IPS DF 6.9 (cell line): ENCODE data around the gene PTTG2.
"Not testable (repeated sequence)": the region's sequence is repeated elsewhere in the genome, so short reads cannot be mapped to it uniquely, and the experiment has no call there.

Experiments
- DNase-seq: peaks from one replicate; pipeline ENCODE4 v3.0.0-alpha.2; 2013; ENCODE audit warnings: low read depth, low spot score
- H3K27ac ChIP-seq: one replicate; pipeline ENCODE4 v1.5.1; 2013; ENCODE audit warnings: low read length, control low read depth
- H3K27me3 ChIP-seq: 2 replicates; pipeline ENCODE4 v1.6.1; 2013; ENCODE audit warnings: mild to moderate bottlenecking, low read length; ENCODE audit not compliant: control insufficient read depth, insufficient read depth
- H3K36me3 ChIP-seq: 2 replicates; pipeline ENCODE4 v1.6.1; 2013; ENCODE audit warnings: low read length; ENCODE audit not compliant: control insufficient read depth, insufficient read depth
- H3K4me1 ChIP-seq: 2 replicates; pipeline ENCODE4 v1.6.1; 2013; ENCODE audit warnings: low read length; ENCODE audit not compliant: control insufficient read depth, insufficient read depth
- H3K4me3 ChIP-seq: 2 replicates; pipeline ENCODE4 v1.5.1; 2013; ENCODE audit warnings: mild to moderate bottlenecking, low read length
- H3K9me3 ChIP-seq: 2 replicates; pipeline ENCODE4 v1.6.1; 2013; ENCODE audit warnings: low read length, inconsistent platforms; ENCODE audit not compliant: control insufficient read depth, insufficient read depth
- WGBS: extraction: QIAGEN DNeasy Blood & Tissue Kit; methylation state at CpG from one replicate; pipeline ENCODE4 v1.1.7; 2013; ENCODE audit warnings: mixed read lengths, missing lambda C conversion rate; ENCODE audit not compliant: insufficient read length, insufficient coverage; 5-methylcytosine and 5-hydroxymethylcytosine counted together

The PTTG2 gene

GRCh38 chr4:37958932-37959331 is 1.3 kb upstream of the PTTG2 start:
- Histone ChIP-seq H3K4me3 (no peak overlapping the region), H3K27ac (no peak overlapping the region), H3K4me1 (no peaks in the 10 kb centered on the region), H3K36me3 (no peaks in the 10 kb centered on the region), H3K27me3 (no peaks in the 10 kb centered on the region), H3K9me3 (no peaks in the 10 kb centered on the region)
- no CpG with 5 or more reads among the region's 6 CpGs for WGBS
- no peak for DNase-seq

- H3K27ac ChIP-seq: no peak overlapping the region
- WGBS: no CpG with 5 or more reads among the region's 5 CpGs
Observed at GRCh38 chr4:37960679-37961450, 667 bp downstream of the PTTG2 start.

GRCh38 chr4:37964734-37965457 is 4.7 kb downstream of the PTTG2 start:
- WGBS: no CpG with 5 or more reads among the region's 4 CpGs
- Histone ChIP-seq H3K9me3 (no peaks in the 10 kb centered on the region), H3K36me3 (no peaks in the 10 kb centered on the region), H3K27me3 (no peaks in the 10 kb centered on the region), H3K4me1 (no peaks in the 10 kb centered on the region), H3K4me3 (no peak overlapping the region), H3K27ac (no peak overlapping the region)
- DNase-seq: no peak

More at GRCh38 chr4:37960679-37961450, 667 bp downstream of the PTTG2 start:
- Histone ChIP-seq H3K36me3 (no peaks in the 10 kb centered on the region), H3K4me3 (no peak overlapping the region), H3K9me3 (no peaks in the 10 kb centered on the region), H3K27me3 (no peaks in the 10 kb centered on the region), H3K4me1 (no peaks in the 10 kb centered on the region)
- DNase-seq: no peak

DNA sequence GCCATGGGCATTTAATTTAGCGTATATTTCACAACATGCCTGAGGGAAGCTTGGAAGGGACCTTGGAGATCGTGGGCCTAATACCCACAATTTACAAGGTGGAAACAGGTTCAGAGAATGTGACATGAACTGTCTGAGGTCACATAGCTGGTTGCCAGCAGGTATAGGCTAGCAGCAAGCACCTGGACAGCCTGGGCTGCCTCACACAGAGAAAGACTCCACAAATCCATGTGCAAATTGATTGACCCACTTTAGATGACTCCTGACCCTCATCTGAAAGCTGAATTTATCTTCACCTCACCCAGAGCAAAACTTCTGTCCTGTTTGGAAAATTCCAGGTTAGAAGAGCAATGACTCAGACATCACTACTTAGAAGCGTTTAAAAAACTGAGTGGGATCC is 5.8 kb downstream of the PTTG2 start:
- no peaks in the 10 kb centered on the region for H3K9me3 ChIP-seq
- H3K27me3 ChIP-seq: no peaks in the 10 kb centered on the region
- DNase-seq: no peak
- no peak overlapping the region for H3K4me3 ChIP-seq
- H3K4me1 ChIP-seq: peaks cover 3% of the 10 kb centered on the region; the same call in 1 of the 2 replicates
- H3K36me3 ChIP-seq: no peaks in the 10 kb centered on the region
- no CpG with 5 or more reads among the region's 3 CpGs for WGBS
- H3K27ac ChIP-seq: no peak overlapping the region

DNA sequence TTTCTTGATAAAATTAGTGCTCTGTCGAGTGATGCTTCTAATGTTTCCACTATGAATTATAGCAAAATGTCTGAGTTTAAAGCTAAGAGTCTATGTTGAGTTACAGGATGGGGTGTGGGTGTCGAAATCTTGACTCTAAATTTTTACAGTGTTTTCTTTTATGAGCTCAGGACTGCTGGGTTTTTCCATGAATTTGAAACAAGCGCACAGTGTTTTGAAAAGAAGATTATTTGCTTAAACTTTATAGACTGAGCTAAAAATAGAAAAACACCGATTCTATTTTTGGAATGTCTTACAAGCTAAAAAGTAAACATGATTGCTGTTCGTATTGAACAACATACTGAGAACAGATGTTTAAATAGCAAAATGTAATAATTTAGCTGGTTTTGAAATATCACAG is 7.5 kb downstream of the PTTG2 start:
- H3K27me3 ChIP-seq: no peaks in the 10 kb centered on the region
- H3K36me3 ChIP-seq: no peaks in the 10 kb centered on the region
- no CpG with 5 or more reads among the region's 5 CpGs for WGBS
- H3K27ac ChIP-seq: no peak overlapping the region
- H3K4me3 ChIP-seq: no peak overlapping the region
- no peak for DNase-seq
- peaks cover 3% of the 10 kb centered on the region; the same call in 1 of the 2 replicates for H3K4me1 ChIP-seq
- H3K9me3 ChIP-seq: no peaks in the 10 kb centered on the region

DNA sequence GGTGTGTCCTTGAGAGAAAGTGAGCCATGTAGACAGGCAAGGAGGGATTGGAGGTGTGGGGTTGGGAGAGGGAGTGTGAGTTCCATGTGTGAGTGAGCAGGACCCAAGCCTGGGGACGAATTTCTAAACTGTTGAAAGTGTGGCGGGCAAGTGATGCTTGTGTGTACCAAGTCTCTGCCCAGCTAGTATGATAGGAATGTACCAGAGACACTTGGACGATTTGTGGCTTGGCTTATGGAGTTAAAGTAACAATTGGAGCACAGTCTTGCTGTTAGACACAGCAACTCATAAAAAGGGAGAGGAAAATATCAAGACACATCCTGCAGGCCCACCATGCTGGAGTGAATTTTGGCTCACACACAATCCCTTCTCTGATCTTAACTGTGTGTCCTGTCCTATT is 8.5 kb downstream of the PTTG2 start:
- WGBS: no CpG with 5 or more reads among the region's 3 CpGs

DNA sequence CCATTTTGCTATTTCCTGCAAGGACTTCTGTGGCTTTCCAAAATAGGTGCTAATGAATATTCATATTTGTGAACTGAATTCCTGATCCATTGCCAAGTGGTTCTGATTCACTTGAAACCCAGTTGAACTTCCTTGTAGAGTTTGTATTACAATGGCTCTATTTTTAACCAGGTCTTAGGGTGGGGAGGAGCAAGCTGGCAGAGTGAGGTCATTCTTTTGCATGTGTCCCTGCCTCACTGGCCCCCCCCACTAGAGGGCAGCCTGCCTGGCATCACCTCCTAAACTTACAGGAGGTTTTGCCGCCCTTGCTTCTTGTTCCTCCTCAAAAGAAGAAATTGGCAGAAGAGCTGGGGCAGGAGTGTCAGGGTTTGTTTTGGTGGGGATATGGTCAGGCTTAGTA is 10.5 kb downstream of the PTTG2 start:
- H3K4me3 ChIP-seq: no peak overlapping the region
- no peaks in the 10 kb centered on the region for H3K9me3 ChIP-seq
- no peaks in the 10 kb centered on the region for H3K27me3 ChIP-seq
- no peak for DNase-seq
- peaks cover 3% of the 10 kb centered on the region; the same call in 1 of the 2 replicates for H3K4me1 ChIP-seq
- H3K36me3 ChIP-seq: no peaks in the 10 kb centered on the region
- H3K27ac ChIP-seq: no peak overlapping the region
- no CpG with 5 or more reads among the region's 1 CpG for WGBS

More for the DNA sequence above, 8.5 kb downstream of the PTTG2 start:
- no peak overlapping the region for H3K4me3 ChIP-seq
- H3K4me1 ChIP-seq: peaks cover 3% of the 10 kb centered on the region; the same call in 1 of the 2 replicates
- no peak for DNase-seq
- no peaks in the 10 kb centered on the region for H3K9me3 ChIP-seq
- no peaks in the 10 kb centered on the region for H3K36me3 ChIP-seq
- no peak overlapping the region for H3K27ac ChIP-seq
- no peaks in the 10 kb centered on the region for H3K27me3 ChIP-seq

GRCh38 chr4:37971202-37971601 is 11.0 kb downstream of the PTTG2 start:
- Histone ChIP-seq H3K4me3 (no peak overlapping the region), H3K36me3 (no peaks in the 10 kb centered on the region), H3K27me3 (no peaks in the 10 kb centered on the region), H3K4me1 (peaks cover 3% of the 10 kb centered on the region; the same call in 1 of the 2 replicates), H3K27ac (no peak overlapping the region), H3K9me3 (no peaks in the 10 kb centered on the region)
- DNase-seq: no peak
- no CpG with 5 or more reads among the region's 4 CpGs for WGBS

GRCh38 chr4:37973441-37973840 is 13.2 kb downstream of the PTTG2 start:
- no CpG with 5 or more reads among the region's 3 CpGs for WGBS
- no peak for DNase-seq
- Histone ChIP-seq H3K4me1 (peaks cover 3% of the 10 kb centered on the region; the same call in 1 of the 2 replicates), H3K9me3 (no peaks in the 10 kb centered on the region), H3K27ac (no peak overlapping the region), H3K27me3 (no peaks in the 10 kb centered on the region), H3K36me3 (no peaks in the 10 kb centered on the region), H3K4me3 (no peak overlapping the region)

GRCh38 chr4:37975321-37975822 is 15.2 kb downstream of the PTTG2 start:
- WGBS: no CpG with 5 or more reads among the region's 13 CpGs
- not testable (repeated sequence) for H3K36me3 ChIP-seq, DNase-seq, H3K27me3 ChIP-seq, H3K27ac ChIP-seq, H3K4me1 ChIP-seq, H3K4me3 ChIP-seq, H3K9me3 ChIP-seq
